Karpas-422 (cell line): Measurements from ENCODE around the gene RLF. TPM values are rescaled to one million over a fixed set of nuclear protein-coding genes. Genes with fewer than 3 reads are reported as not detected.

Experiments
- DNase-seq: peaks from one replicate; pipeline ENCODE4 v3.0.0-alpha.2; 2015
- H2AFZ ChIP-seq: fragments of 200-600 bp; sonication (generic); 2 replicates; pipeline ENCODE4 v1.6.1; 2014; ENCODE audit warnings: antibody characterized with exemption, low read length, mixed read lengths
- H3K27ac ChIP-seq: fragments of 200-600 bp; sonication (generic); 2 replicates; pipeline ENCODE4 v1.5.1; 2014; ENCODE audit warnings: mild to moderate bottlenecking, low read length, moderate library complexity
- H3K27me3 ChIP-seq: fragments of 200-600 bp; sonication (generic); 2 replicates; pipeline ENCODE4 v1.6.1; 2014; ENCODE audit warnings: low read length, mixed read lengths
- H3K36me3 ChIP-seq: fragments of 200-600 bp; sonication (generic); 2 replicates; pipeline ENCODE4 v1.6.1; 2014; ENCODE audit warnings: low read length, mixed read lengths; ENCODE audit not compliant: insufficient read depth
- H3K4me1 ChIP-seq: fragments of 200-600 bp; sonication (generic); 2 replicates; pipeline ENCODE4 v1.6.1; 2014; ENCODE audit warnings: mild to moderate bottlenecking, low read length, mixed read lengths
- H3K4me2 ChIP-seq: fragments of 200-600 bp; sonication (generic); 2 replicates; pipeline ENCODE4 v1.6.1; 2014; ENCODE audit warnings: low read length, low read depth, mild to moderate bottlenecking; ENCODE audit not compliant: poor library complexity, severe bottlenecking
- H3K4me3 ChIP-seq: fragments of 200-600 bp; sonication (generic); 2 replicates; pipeline ENCODE4 v1.5.1; 2014; ENCODE audit warnings: mild to moderate bottlenecking, antibody characterized with exemption, low read length, mixed read lengths
- H3K79me2 ChIP-seq: fragments of 200-600 bp; sonication (generic); 2 replicates; pipeline ENCODE4 v1.6.1; 2014; ENCODE audit warnings: mild to moderate bottlenecking, low read length, mixed read lengths
- H3K9ac ChIP-seq: fragments of 200-600 bp; sonication (generic); 2 replicates; pipeline ENCODE4 v1.6.0; 2014; ENCODE audit warnings: low read length
- H3K9me2 ChIP-seq: fragments of 200-600 bp; sonication (generic), shearing (Covaris generic); replicated peaks from 2 replicates; pipeline ENCODE4 v1.6.0; 2014; ENCODE audit warnings: mild to moderate bottlenecking, low read length, moderate library complexity; ENCODE audit not compliant: insufficient read depth
- H3K9me3 ChIP-seq: fragments of 300-700, 200-600 bp; sonication (generic); 2 replicates; pipeline ENCODE4 v1.6.1; 2014; ENCODE audit warnings: low read length, mixed read lengths
- H4K20me1 ChIP-seq: fragments of 200-600 bp; sonication (generic); 2 replicates; pipeline ENCODE4 v1.6.1; 2014; ENCODE audit warnings: mild to moderate bottlenecking, antibody characterized with exemption, low read length, low read depth; ENCODE audit not compliant: insufficient read depth
- total RNA-seq: library from RNA; depleted of rRNA; stranded (reverse); fragments of >200 nt; shearing (Covaris generic); gene quantifications from 2 replicates; pipeline ENCODE4 v1.2.3, GENCODE V29; 2014; ENCODE audit warnings: low replicate concordance

Gene RLF
- total RNA-seq, 1 experiment from 2014 or later: 33.5 TPM

DNA sequence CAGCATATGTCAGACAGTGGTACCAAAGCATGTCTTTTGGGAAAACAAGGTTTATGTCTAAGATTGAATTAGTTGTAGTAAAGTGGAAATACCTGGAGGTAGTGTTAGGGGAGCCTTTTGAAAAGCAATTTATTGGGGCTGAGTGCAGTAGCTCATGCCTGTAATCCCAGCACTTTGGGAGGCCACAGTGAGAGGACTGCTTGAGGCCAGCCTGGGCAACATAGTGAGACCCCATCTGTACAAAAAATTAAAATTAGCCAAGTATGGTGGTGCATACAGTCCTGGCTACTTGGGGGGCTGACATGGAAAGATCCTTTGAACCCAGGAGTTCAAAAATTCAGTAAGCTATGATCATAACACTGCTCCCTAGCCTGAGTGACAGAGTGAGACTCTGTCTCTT lies 104.1 kb downstream of the RLF start:
- no peaks in the 10 kb centered on the region for H3K9me2 ChIP-seq
- H4K20me1 ChIP-seq: no peaks in the 10 kb centered on the region
- H3K9ac ChIP-seq: no peak overlapping the region
- no peak overlapping the region for H3K4me3 ChIP-seq
- H3K36me3 ChIP-seq: peaks cover 64% of the 10 kb centered on the region
- H3K4me2 ChIP-seq: no peak overlapping the region
- no peak overlapping the region for H3K27ac ChIP-seq
- no peak overlapping the region for H2AFZ ChIP-seq
- H3K9me3 ChIP-seq: no peaks in the 10 kb centered on the region
- peaks cover 63% of the 10 kb centered on the region for H3K79me2 ChIP-seq
- no peak for DNase-seq
- peaks cover 3% of the 10 kb centered on the region; the same call in 1 of the 2 replicates for H3K4me1 ChIP-seq
- H3K27me3 ChIP-seq: no peaks in the 10 kb centered on the region

DNA sequence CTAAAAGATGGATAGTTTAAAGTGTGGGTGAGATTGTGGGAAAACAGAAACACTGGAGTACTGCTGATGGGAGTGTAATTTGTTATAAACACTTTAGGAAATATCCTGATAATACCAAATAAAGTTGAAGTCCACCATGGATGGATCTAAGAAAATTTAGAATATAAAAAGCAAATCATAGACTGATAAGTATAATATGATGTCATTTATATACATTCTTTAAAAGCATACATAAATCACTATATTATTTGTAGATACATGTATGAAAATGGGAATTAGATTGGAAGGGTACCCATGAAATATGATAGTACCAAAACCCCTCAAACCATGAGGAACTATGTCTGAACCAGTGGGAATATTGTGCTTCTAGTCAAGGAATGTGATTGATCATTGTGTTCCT lies 104.7 kb downstream of the RLF start:
- peaks cover 58% of the 10 kb centered on the region for H3K36me3 ChIP-seq
- no peaks in the 10 kb centered on the region for H3K9me3 ChIP-seq
- H3K9me2 ChIP-seq: no peaks in the 10 kb centered on the region
- no peak overlapping the region for H3K4me2 ChIP-seq
- H3K79me2 ChIP-seq: peaks cover 57% of the 10 kb centered on the region
- H3K27ac ChIP-seq: no peak overlapping the region
- H4K20me1 ChIP-seq: no peaks in the 10 kb centered on the region
- DNase-seq: no peak
- no peak overlapping the region for H2AFZ ChIP-seq
- no peak overlapping the region for H3K4me3 ChIP-seq
- H3K27me3 ChIP-seq: no peaks in the 10 kb centered on the region
- H3K4me1 ChIP-seq: no peaks in the 10 kb centered on the region
- no peak overlapping the region for H3K9ac ChIP-seq

DNA sequence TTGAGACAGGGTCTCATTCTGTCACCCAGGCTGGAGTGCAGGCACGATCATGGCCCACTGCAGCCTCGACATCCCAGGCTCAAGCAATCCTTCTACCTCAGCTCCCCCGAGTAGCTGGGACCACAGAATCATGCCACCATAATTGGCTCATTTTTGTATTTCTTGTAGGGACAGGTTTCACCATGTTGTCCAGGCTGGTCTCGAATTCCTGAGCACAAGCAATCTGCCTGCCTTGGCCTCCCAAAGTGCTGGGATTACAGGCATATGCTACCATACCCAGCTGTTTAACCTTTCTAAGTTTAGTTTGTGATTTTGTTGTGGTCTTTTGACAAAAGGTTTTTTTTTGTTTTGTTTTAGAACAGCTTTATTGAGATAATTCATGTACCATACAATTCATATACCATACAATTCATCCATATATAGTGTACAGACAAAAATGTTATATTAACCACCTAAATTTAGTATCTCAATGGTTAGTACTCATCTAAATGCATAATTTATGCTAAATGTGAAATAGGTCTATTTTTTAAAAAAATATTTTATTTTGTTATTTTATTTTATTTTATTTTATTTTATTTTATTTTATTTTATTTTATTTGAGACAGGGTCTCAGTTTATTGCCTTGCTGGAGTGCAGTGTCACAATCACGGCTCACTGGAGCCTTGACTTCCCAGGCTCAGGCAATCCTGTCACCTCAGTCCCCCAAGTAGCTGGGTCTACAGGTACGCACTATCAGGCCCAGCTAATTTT lies 105.8 kb downstream of the RLF start:
- H3K4me2 ChIP-seq: no peak overlapping the region
- H3K79me2 ChIP-seq: peaks cover 47% of the 10 kb centered on the region
- no peaks in the 10 kb centered on the region for H3K4me1 ChIP-seq
- H3K9ac ChIP-seq: no peak overlapping the region
- no peak overlapping the region for H2AFZ ChIP-seq
- no peak overlapping the region for H3K27ac ChIP-seq
- H3K4me3 ChIP-seq: no peak overlapping the region
- H3K36me3 ChIP-seq: peaks cover 51% of the 10 kb centered on the region; the same call in 1 of the 2 replicates
- H3K9me2 ChIP-seq: no peaks in the 10 kb centered on the region
- DNase-seq: no peak
- H3K27me3 ChIP-seq: no peaks in the 10 kb centered on the region
- H4K20me1 ChIP-seq: no peaks in the 10 kb centered on the region
- no peaks in the 10 kb centered on the region for H3K9me3 ChIP-seq

DNA sequence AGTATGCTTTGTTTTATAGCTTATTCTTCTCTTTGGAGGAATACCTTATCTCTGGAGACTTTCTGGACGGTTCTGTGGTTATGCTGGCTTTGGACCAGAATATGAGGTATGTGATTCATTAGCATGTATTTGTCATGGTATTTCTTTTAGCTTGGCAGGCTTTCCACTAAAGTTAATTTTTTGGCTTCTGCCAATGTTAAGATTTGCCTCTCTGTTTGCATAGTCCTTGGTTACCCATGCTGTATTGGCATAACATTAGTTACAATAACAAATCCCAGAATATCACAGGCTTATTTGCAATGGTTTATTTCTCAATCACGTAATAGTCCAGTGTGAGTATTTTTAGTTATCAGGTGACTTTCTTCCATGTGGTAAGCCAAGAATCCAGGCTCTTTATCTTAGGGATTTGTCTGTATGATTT lies 106.6 kb downstream of the RLF start:
- H3K79me2 ChIP-seq: peaks cover 44% of the 10 kb centered on the region
- no peak overlapping the region for H3K4me3 ChIP-seq
- no peaks in the 10 kb centered on the region for H4K20me1 ChIP-seq
- no peak overlapping the region for H3K4me2 ChIP-seq
- no peaks in the 10 kb centered on the region for H3K9me3 ChIP-seq
- peaks cover 53% of the 10 kb centered on the region for H3K36me3 ChIP-seq
- no peak for DNase-seq
- H2AFZ ChIP-seq: no peak overlapping the region
- no peaks in the 10 kb centered on the region for H3K27me3 ChIP-seq
- no peak overlapping the region for H3K9ac ChIP-seq
- no peak overlapping the region for H3K27ac ChIP-seq
- H3K9me2 ChIP-seq: no peaks in the 10 kb centered on the region
- no peaks in the 10 kb centered on the region for H3K4me1 ChIP-seq

DNA sequence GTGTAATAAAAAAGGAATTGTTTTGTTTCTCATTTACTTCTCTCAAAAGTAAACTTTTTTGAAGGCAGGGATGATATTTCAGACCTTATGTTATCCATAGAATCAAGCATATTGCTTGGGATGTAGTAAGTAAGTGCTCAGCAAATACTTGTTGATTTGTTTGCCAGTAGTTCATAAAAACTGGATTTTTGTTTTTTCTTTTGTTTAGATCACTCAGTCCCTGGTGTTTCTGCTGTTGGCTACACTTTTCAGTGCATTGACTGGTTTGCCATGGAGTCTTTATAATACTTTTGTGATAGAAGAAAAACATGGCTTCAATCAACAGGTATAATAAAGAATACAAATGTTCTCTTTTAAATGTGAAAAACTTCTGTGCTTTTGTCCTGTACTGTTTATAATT lies 107.0 kb downstream of the RLF start:
- H3K36me3 ChIP-seq: peaks cover 55% of the 10 kb centered on the region

DNA sequence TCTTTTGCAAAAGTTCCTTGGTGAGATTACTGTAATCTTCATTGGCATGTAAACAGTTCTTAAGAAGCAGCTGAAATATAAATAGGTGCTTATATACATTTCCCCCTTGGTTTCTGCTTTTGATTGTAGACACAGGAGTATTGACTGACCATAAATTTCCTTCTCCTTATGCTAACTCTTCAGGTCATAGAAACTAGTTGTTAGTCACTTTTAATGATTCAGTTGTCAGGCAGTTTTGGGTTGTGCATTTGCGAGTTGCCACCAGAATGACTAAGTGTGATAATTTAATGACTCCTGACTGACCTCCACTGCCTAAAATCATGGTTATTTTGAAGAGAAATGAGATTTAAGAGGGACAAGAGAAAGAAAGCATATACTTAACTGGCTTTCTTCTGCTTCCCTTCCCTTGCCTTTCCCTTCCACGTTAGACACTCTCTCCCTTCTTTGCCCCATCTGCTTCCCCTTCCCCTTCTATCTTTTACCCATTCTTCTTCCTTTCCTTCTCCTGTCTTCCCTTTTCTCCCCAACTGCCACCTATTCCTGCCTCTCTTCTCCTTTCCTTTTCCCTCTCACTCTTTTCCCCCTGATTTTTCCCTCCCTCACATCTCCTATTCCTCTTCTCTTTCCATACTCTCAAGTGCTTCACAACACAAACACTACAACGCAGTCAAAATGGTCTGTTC lies 109.1 kb downstream of the RLF start:
- DNase-seq: no peak
- H3K4me1 ChIP-seq: no peaks in the 10 kb centered on the region
- no peak overlapping the region for H3K9ac ChIP-seq
- peaks cover 30% of the 10 kb centered on the region for H3K79me2 ChIP-seq
- no peak overlapping the region for H3K4me2 ChIP-seq
- no peaks in the 10 kb centered on the region for H3K9me2 ChIP-seq
- H3K36me3 ChIP-seq: peaks cover 52% of the 10 kb centered on the region
- H3K4me3 ChIP-seq: no peak overlapping the region
- H3K27me3 ChIP-seq: no peaks in the 10 kb centered on the region
- no peaks in the 10 kb centered on the region for H4K20me1 ChIP-seq
- H3K9me3 ChIP-seq: no peaks in the 10 kb centered on the region
- no peak overlapping the region for H2AFZ ChIP-seq
- H3K27ac ChIP-seq: no peak overlapping the region

More for the DNA sequence above, 107.0 kb downstream of the RLF start:
- no peaks in the 10 kb centered on the region for H3K9me2 ChIP-seq
- H3K4me3 ChIP-seq: no peak overlapping the region
- H4K20me1 ChIP-seq: no peaks in the 10 kb centered on the region
- H3K4me1 ChIP-seq: no peaks in the 10 kb centered on the region
- H3K9me3 ChIP-seq: no peaks in the 10 kb centered on the region
- no peak overlapping the region for H3K27ac ChIP-seq
- H2AFZ ChIP-seq: no peak overlapping the region
- DNase-seq: no peak
- no peak overlapping the region for H3K9ac ChIP-seq
- peaks cover 40% of the 10 kb centered on the region for H3K79me2 ChIP-seq
- no peak overlapping the region for H3K4me2 ChIP-seq
- H3K27me3 ChIP-seq: no peaks in the 10 kb centered on the region

DNA sequence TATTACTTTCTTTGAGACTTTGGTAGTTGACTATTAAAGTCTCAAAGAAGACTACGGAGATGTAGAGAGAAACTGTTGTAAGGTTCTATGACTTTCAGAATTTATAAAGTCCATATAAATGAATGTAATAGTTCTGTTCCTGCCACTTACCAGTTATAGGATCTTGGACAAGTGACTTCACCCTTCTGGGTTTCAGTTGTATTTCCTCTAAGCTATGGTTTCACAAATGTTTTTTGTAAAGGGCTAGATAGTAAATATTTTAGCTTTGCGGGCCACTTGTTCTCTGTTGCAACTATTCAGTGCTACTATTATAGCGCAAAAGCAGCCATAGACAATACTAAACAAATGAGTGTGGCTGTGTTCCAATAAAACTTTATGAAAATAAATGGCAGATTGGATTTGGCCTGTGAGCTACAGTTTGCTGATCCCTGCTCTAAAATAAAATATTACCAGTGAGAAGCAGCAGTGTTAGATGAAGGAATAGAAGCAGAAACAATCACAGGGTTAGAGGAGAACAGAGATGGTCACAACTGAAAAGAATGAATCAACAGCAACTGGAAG lies 111.5 kb downstream of the RLF start:
- Histone ChIP-seq H3K27me3 (no peaks in the 10 kb centered on the region), H3K4me1 (no peaks in the 10 kb centered on the region), H3K4me3 (no peak overlapping the region), H2AFZ (no peak overlapping the region), H3K9me2 (no peaks in the 10 kb centered on the region), H3K79me2 (peaks cover 20% of the 10 kb centered on the region), H3K36me3 (peaks cover 49% of the 10 kb centered on the region), H4K20me1 (no peaks in the 10 kb centered on the region), H3K9ac (no peak overlapping the region), H3K4me2 (no peak overlapping the region), H3K27ac (no peak overlapping the region), H3K9me3 (no peaks in the 10 kb centered on the region)
- DNase-seq: no peak

DNA sequence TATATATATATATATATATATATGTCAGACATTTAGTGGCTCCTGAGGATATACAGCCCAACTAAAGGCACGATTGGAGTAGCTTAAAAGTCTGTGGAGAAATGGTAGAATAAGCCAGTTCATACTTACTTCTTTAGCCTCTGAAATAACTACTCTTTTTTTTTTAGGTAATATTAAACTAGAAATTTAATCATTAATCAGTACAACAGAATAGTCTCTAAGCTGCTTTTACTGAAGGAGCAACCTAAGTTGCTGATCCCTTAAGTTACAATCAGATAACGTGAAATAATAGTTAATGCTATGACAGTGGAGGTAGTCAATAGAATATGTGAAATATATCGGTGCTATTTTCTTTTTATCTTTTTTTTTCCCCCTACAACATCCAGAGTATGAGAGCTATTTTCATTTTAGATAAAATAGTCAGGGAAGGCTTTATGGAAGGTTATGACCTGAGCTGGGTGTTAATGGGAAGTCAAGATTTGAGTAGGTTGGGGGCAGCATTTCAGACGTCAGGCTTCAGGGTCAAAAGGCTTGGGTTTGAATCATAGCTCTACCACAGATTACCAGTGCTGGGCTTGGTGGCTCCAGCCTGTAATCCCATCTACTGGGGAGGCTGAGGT lies 112.5 kb downstream of the RLF start:
- no peaks in the 10 kb centered on the region for H3K27me3 ChIP-seq
- no peak for DNase-seq
- no peak overlapping the region for H3K9ac ChIP-seq
- H3K79me2 ChIP-seq: peaks cover 20% of the 10 kb centered on the region
- H2AFZ ChIP-seq: no peak overlapping the region
- H3K9me3 ChIP-seq: no peaks in the 10 kb centered on the region
- peaks cover 44% of the 10 kb centered on the region for H3K36me3 ChIP-seq
- H4K20me1 ChIP-seq: no peaks in the 10 kb centered on the region
- H3K4me1 ChIP-seq: no peaks in the 10 kb centered on the region
- no peak overlapping the region for H3K4me2 ChIP-seq
- H3K4me3 ChIP-seq: no peak overlapping the region
- no peaks in the 10 kb centered on the region for H3K9me2 ChIP-seq
- no peak overlapping the region for H3K27ac ChIP-seq
